Measurements from ENCODE around the gene XYLT1.

Gene XYLT1

DNA sequence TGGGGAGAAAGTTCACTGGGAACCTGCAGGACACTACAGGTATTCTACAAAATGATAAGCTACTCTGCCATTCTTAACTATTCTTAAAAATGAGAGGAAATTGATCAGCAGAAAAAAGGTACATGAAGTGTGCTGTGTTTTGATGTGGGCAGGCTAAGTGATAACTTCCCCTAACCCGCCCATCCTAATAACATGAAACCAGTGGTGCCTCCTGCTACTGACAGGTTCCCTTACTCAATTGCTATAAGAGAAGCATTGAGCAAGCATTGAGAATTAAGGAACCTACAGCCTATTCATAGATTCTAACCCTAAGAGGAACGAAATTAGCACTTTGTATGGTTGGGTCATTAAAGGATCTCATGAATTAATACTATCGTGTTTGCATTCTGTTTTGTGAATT is 18.9 kb downstream of the XYLT1 start:
- Histone ChIP-seq H4K20me1 (ENCODE audit: insufficient read depth, low read length, poor library complexity, severe bottlenecking) (peaks cover 94% of the 10 kb centered on the region), H3F3A (ENCODE audit: low read depth) (no peaks in the 10 kb centered on the region), H3K27me3 (ENCODE audit: insufficient read depth, low read length, poor library complexity, severe bottlenecking) (no peaks in the 10 kb centered on the region), H3K79me2 (ENCODE audit: insufficient read depth, low read length) (peaks cover 100% of the 10 kb centered on the region), H2AFZ (ENCODE audit: low read length) (no peak overlapping the region), H3K9me3 (ENCODE audit: insufficient read depth, low read depth, low read length) (no peaks in the 10 kb centered on the region), H3K4me1 (ENCODE audit: insufficient read depth, low read length, poor library complexity, severe bottlenecking) (peaks cover 25% of the 10 kb centered on the region), H3K9ac (ENCODE audit: low read depth, low read length, poor library complexity, severe bottlenecking) (no peak overlapping the region), H3K4me2 (ENCODE audit: low read depth, low read length, poor library complexity, severe bottlenecking) (no peak overlapping the region), H3K36me3 (ENCODE audit: insufficient read depth, low read length) (peaks cover 74% of the 10 kb centered on the region), H3K9me2 (replicated peaks; ENCODE audit: low read depth, low read length) (no peaks in the 10 kb centered on the region), H3K4me3 (ENCODE audit: low read length, poor library complexity, severe bottlenecking) (no peak overlapping the region)
- TF ChIP-seq, protein P1, sequence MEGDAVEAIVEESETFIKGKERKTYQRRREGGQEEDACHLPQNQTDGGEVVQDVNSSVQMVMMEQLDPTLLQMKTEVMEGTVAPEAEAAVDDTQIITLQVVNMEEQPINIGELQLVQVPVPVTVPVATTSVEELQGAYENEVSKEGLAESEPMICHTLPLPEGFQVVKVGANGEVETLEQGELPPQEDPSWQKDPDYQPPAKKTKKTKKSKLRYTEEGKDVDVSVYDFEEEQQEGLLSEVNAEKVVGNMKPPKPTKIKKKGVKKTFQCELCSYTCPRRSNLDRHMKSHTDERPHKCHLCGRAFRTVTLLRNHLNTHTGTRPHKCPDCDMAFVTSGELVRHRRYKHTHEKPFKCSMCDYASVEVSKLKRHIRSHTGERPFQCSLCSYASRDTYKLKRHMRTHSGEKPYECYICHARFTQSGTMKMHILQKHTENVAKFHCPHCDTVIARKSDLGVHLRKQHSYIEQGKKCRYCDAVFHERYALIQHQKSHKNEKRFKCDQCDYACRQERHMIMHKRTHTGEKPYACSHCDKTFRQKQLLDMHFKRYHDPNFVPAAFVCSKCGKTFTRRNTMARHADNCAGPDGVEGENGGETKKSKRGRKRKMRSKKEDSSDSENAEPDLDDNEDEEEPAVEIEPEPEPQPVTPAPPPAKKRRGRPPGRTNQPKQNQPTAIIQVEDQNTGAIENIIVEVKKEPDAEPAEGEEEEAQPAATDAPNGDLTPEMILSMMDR (conservative IDR thresholded peaks at IDR 0.05; ENCODE audit: low read length) = no peak
- no peak for TF ChIP-seq EZH2phosphoT487 (IDR thresholded peaks at IDR 0.05; ENCODE audit: borderline replicate concordance)

DNA sequence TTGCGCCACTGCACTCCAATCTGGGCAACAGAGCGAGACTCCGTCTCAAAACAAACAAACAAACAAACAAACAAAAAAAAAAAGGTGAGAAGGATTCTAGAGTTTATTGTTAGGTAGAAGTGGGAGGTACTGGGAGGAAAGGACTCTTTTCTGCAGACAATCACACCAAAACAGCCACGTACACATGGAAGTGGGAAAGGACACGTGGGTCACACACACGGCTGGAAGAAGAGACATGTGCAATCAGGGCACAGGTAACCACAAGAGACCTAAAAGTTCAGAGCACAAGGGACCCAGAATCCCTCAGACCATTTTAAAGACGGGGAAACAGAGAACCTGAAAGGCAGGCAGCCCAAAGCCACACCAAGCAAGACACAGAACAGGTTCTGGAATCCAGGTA is 20.5 kb downstream of the XYLT1 start:
- H3K36me3 ChIP-seq (ENCODE audit: insufficient read depth, low read length) = peaks cover 73% of the 10 kb centered on the region
- no peaks in the 10 kb centered on the region for H3K9me2 ChIP-seq (replicated peaks; ENCODE audit: low read depth, low read length)
- TF ChIP-seq EZH2phosphoT487 (IDR thresholded peaks at IDR 0.05; ENCODE audit: borderline replicate concordance) = no peak
- TF ChIP-seq, protein P1 (conservative IDR thresholded peaks at IDR 0.05; ENCODE audit: low read length) = no peak
- H2AFZ ChIP-seq (ENCODE audit: low read length) = no peak overlapping the region
- no peak overlapping the region for H3K9ac ChIP-seq (ENCODE audit: low read depth, low read length, poor library complexity, severe bottlenecking)
- no peak overlapping the region for H3K4me2 ChIP-seq (ENCODE audit: low read depth, low read length, poor library complexity, severe bottlenecking)
- H3K79me2 ChIP-seq (ENCODE audit: insufficient read depth, low read length) = peaks cover 99% of the 10 kb centered on the region
- no peak overlapping the region for H3K4me3 ChIP-seq (ENCODE audit: low read length, poor library complexity, severe bottlenecking)
- H4K20me1 ChIP-seq (ENCODE audit: insufficient read depth, low read length, poor library complexity, severe bottlenecking) = peaks cover 94% of the 10 kb centered on the region
- no peaks in the 10 kb centered on the region for H3K27me3 ChIP-seq (ENCODE audit: insufficient read depth, low read length, poor library complexity, severe bottlenecking)
- H3K9me3 ChIP-seq (ENCODE audit: insufficient read depth, low read depth, low read length) = no peaks in the 10 kb centered on the region
- no peaks in the 10 kb centered on the region for H3F3A ChIP-seq (ENCODE audit: low read depth)
- peaks cover 25% of the 10 kb centered on the region for H3K4me1 ChIP-seq (ENCODE audit: insufficient read depth, low read length, poor library complexity, severe bottlenecking)

DNA sequence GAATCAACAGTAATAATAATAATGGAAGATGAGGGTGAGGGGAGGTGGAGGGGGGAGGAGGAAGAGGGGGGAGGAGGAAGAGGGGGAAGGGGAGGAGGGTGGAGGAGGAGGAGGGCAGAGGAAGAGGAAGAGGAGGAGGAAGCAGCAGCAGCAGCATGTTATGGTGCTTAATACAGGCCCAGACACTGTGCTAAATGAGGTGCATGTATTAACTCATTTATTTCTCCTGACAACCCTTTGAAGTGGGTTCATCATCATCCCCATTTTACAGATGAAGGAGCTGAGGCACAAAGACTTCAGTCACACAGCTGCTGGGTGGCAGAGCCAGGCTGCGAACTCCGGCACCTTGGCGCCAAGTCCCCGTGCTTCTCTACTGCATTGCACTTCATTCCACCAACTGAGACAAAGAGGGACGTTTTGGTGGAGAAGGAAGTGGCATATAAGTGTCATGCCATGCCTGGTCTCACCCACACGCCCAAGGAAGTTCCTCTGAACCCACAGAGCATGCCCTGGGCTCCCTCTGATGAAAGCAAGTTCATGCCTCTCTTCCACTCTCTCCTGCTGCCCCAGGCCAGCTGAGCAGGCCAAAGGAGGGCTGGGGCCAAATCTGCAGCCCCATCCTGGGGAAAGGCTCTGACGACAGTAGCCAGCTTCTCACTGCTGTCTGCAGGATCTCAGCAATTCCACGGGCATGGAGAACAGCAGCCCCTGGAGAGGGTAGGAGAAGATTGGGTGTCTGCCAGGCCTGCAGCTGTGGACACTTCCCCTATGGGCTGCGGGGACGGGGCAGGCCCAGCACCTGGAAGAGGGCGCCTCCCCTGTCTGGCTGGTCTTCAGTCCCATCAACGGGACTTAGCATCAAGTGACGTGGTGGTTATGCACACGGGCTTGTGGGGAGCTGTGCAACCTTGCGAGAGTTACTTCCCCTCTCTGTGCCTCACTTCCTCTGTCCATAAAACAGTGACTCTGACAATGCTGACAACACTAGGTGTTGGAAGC is 21.8 kb downstream of the XYLT1 start:
- Histone ChIP-seq H3K9me2 (replicated peaks; ENCODE audit: low read depth, low read length) (no peaks in the 10 kb centered on the region), H3K4me2 (ENCODE audit: low read depth, low read length, poor library complexity, severe bottlenecking) (no peak overlapping the region), H3K9ac (ENCODE audit: low read depth, low read length, poor library complexity, severe bottlenecking) (no peak overlapping the region), H3F3A (ENCODE audit: low read depth) (no peaks in the 10 kb centered on the region), H3K4me1 (ENCODE audit: insufficient read depth, low read length, poor library complexity, severe bottlenecking) (peaks cover 25% of the 10 kb centered on the region), H3K27me3 (ENCODE audit: insufficient read depth, low read length, poor library complexity, severe bottlenecking) (no peaks in the 10 kb centered on the region), H4K20me1 (ENCODE audit: insufficient read depth, low read length, poor library complexity, severe bottlenecking) (peaks cover 95% of the 10 kb centered on the region), H3K4me3 (ENCODE audit: low read length, poor library complexity, severe bottlenecking) (no peak overlapping the region), H3K9me3 (ENCODE audit: insufficient read depth, low read depth, low read length) (no peaks in the 10 kb centered on the region), H3K79me2 (ENCODE audit: insufficient read depth, low read length) (peaks cover 99% of the 10 kb centered on the region), H2AFZ (ENCODE audit: low read length) (no peak overlapping the region), H3K36me3 (ENCODE audit: insufficient read depth, low read length) (peaks cover 79% of the 10 kb centered on the region)
- TF ChIP-seq EZH2phosphoT487 (IDR thresholded peaks at IDR 0.05; ENCODE audit: borderline replicate concordance) = no peak
- TF ChIP-seq, protein P1 (conservative IDR thresholded peaks at IDR 0.05; ENCODE audit: low read length) = no peak

Data from Loucy (cell line).